Neural cell (in vitro differentiated cells): ENCODE data around the gene PRKD1. TPM values are rescaled to one million over a fixed set of nuclear protein-coding genes. Genes with fewer than 3 reads are reported as not detected.

Source experiments
- H2AFZ ChIP-seq: fragments of 200-600, 300-800 bp; sonication (generic), shearing (Covaris generic); 2 replicates; pipeline ENCODE4 v1.6.0; 2014; ENCODE audit warnings: low read depth, mild to moderate bottlenecking, antibody characterized with exemption, low read length, moderate library complexity
- H3F3A ChIP-seq: fragments of 200-600 bp; shearing (Covaris generic); 2 replicates; pipeline ENCODE4 v1.6.1; 2016; ENCODE audit warnings: mild to moderate bottlenecking, moderate library complexity, mixed read lengths, antibody characterized with exemption, low read length; ENCODE audit not compliant: insufficient read depth, poor library complexity, severe bottlenecking
- H3K27ac ChIP-seq: fragments of 200-600, 300-800 bp; sonication (generic), shearing (Covaris generic); 2 replicates; pipeline ENCODE4 v1.5.1; 2014; ENCODE audit warnings: mild to moderate bottlenecking, low read length, moderate library complexity
- H3K27me3 ChIP-seq: fragments of 300-800, 200-600 bp; sonication (generic), shearing (Covaris generic); 2 replicates; pipeline ENCODE4 v1.6.0; 2014; ENCODE audit warnings: mild to moderate bottlenecking, low read depth, low read length, moderate library complexity; ENCODE audit not compliant: insufficient read depth
- H3K36me3 ChIP-seq: fragments of 300-800, 200-600 bp; sonication (generic), shearing (Covaris generic); 2 replicates; pipeline ENCODE4 v1.5.1; 2014; ENCODE audit warnings: mild to moderate bottlenecking, antibody characterized with exemption, low read length, moderate library complexity; ENCODE audit not compliant: insufficient read depth
- H3K4me2 ChIP-seq: fragments of 300-800, 200-600 bp; sonication (generic), shearing (Covaris generic); 2 replicates; pipeline ENCODE4 v1.6.0; 2014; ENCODE audit warnings: mild to moderate bottlenecking, low read length
- H3K4me3 ChIP-seq: fragments of 300-800, 200-600 bp; sonication (generic), shearing (Covaris generic); 2 replicates; pipeline ENCODE4 v1.5.1; 2014; ENCODE audit warnings: mild to moderate bottlenecking, low read length, moderate library complexity
- H3K79me2 ChIP-seq: fragments of 200-600 bp; shearing (Covaris generic); replicated peaks from 2 replicates; pipeline ENCODE4 v1.6.0; 2014; ENCODE audit warnings: mild to moderate bottlenecking, low read length, moderate library complexity; ENCODE audit not compliant: insufficient read depth
- H3K9ac ChIP-seq: fragments of 300-800, 200-600 bp; sonication (generic), shearing (Covaris generic); 2 replicates; pipeline ENCODE4 v1.6.1; 2016; ENCODE audit warnings: mild to moderate bottlenecking, low read length, mixed read lengths
- H3K9me2 ChIP-seq: fragments of 200-600 bp; shearing (Covaris generic); 2 replicates; pipeline ENCODE4 v1.6.1; 2016; ENCODE audit warnings: mild to moderate bottlenecking, low read length, mixed read lengths; ENCODE audit not compliant: insufficient read depth
- H3K9me3 ChIP-seq: fragments of 200-600, 300-800 bp; sonication (generic), shearing (Covaris generic); 2 replicates; pipeline ENCODE4 v1.6.1; 2016; ENCODE audit warnings: mild to moderate bottlenecking, mixed run types, low read length, moderate library complexity, mixed read lengths
- H4K20me1 ChIP-seq: fragments of 200-600 bp; shearing (Covaris generic); 2 replicates; pipeline ENCODE4 v1.6.1; 2016; ENCODE audit warnings: mild to moderate bottlenecking, mixed run types; ENCODE audit not compliant: insufficient read depth
- EP300 ChIP-seq: fragments of 450-650 bp; conservative IDR thresholded peaks from 2 replicates; pipeline ENCODE4 v1.6.1; 2014; ENCODE audit warnings: antibody characterized with exemption, mild to moderate bottlenecking, moderate library complexity; ENCODE audit not compliant: poor library complexity, severe bottlenecking
- EZH2 ChIP-seq: fragments of 200-600, 300-800 bp; shearing (Covaris generic), sonication (generic); IDR thresholded peaks from 2 replicates; pipeline ENCODE4 v1.6.1; 2014; ENCODE audit warnings: antibody characterized with exemption, low read length, borderline replicate concordance, mild to moderate bottlenecking; ENCODE audit not compliant: insufficient read depth, poor library complexity, severe bottlenecking
- MXI1 ChIP-seq: fragments of 450-650 bp; conservative IDR thresholded peaks from 2 replicates; pipeline ENCODE4 v1.6.1; 2014; ENCODE audit warnings: antibody characterized with exemption, mild to moderate bottlenecking; ENCODE audit not compliant: poor library complexity, severe bottlenecking
- POLR2AphosphoS5 ChIP-seq: IDR thresholded peaks from 2 replicates; pipeline ENCODE4 v1.6.1; 2012
- RAD21 ChIP-seq: fragments of 450-650 bp; conservative IDR thresholded peaks from 2 replicates; pipeline ENCODE4 v1.6.1; 2014; ENCODE audit warnings: antibody characterized with exemption, mild to moderate bottlenecking, moderate library complexity
- SMC3 ChIP-seq: fragments of 450-650 bp; conservative IDR thresholded peaks from 2 replicates; pipeline ENCODE4 v1.6.1; 2014; ENCODE audit warnings: antibody characterized with exemption, mild to moderate bottlenecking, moderate library complexity; ENCODE audit not compliant: poor library complexity
- TAF1 ChIP-seq: IDR thresholded peaks from 2 replicates; pipeline ENCODE4 v1.6.1; 2012; ENCODE audit warnings: low read depth
- polyA plus RNA-seq: library from polyadenylated mRNA; depleted of rRNA; stranded (reverse); fragments of >200 nt; gene quantifications from 2 replicates; pipeline ENCODE4 v1.2.3, GENCODE V29; 2014
- TF ChIP-seq, protein P1 (sequence below): IDR thresholded peaks from 2 replicates; pipeline ENCODE4 v1.6.1; 2012; ENCODE audit warnings: borderline replicate concordance
- TF ChIP-seq, protein P2 (sequence below): fragments of 450-650 bp; IDR thresholded peaks from 2 replicates; pipeline ENCODE4 v1.5.1; 2014; ENCODE audit warnings: antibody characterized with exemption, mild to moderate bottlenecking, moderate library complexity; ENCODE audit not compliant: poor library complexity, severe bottlenecking

Gene PRKD1
- polyA plus RNA-seq, 1 donor from 2014 or later: 9.6 TPM

DNA sequence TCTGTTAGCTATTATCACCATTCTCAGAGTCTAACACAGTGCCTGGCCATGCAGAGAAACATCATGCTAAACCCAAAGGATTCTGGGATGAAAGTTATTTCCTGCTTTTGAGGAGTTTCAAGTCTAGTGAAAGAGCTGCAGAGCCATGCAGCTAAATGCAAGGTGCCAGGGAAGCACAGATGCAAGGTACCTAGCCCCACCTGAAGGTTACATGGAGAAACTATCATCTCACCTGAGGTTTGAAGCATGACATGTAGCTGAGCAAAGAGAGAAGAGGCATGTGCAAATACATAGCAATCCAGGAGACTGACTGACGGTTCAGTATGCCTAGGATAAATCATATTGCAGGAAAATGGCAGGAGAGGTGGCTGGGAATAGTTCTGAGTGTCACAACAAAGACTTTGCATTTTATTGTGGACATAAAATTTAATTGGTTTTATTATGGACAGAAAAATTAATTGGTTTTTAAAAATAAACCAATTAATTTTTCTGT, 170.4 kb downstream of the PRKD1 start:
- no peaks in the 10 kb centered on the region for H4K20me1 ChIP-seq
- no peaks in the 10 kb centered on the region for H3K79me2 ChIP-seq
- no peak overlapping the region for H3K27ac ChIP-seq
- no peak overlapping the region for H3K4me3 ChIP-seq
- H3K27me3 ChIP-seq: no peaks in the 10 kb centered on the region
- H3F3A ChIP-seq: no peaks in the 10 kb centered on the region
- no peak overlapping the region for H2AFZ ChIP-seq
- TF ChIP-seq EP300 (no peak), POLR2AphosphoS5 (peak; percentile 9)
- no peak overlapping the region for H3K4me2 ChIP-seq
- no peaks in the 10 kb centered on the region for H3K36me3 ChIP-seq
- H3K9me3 ChIP-seq: no peaks in the 10 kb centered on the region
- no peak overlapping the region for H3K9ac ChIP-seq
- no peaks in the 10 kb centered on the region for H3K9me2 ChIP-seq

DNA sequence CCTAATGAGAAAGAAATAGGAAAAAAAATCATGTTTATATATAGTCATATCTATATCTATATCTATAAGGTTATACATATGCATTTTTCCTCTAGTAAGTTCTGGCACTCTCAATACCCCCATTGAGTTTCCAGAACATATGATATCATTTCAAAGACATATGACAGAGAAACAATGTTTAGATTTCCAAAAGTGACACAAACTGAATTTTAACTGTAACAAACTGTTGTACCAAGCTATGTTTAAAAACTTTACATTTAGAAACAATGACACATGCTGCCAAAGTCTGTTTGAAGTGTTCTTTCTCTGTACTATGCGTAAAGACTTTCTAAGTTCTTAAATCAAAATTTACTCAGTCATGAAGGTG, 171.6 kb downstream of the PRKD1 start:
- Histone ChIP-seq H3K27me3 (no peaks in the 10 kb centered on the region), H3K36me3 (no peaks in the 10 kb centered on the region), H3K9me3 (no peaks in the 10 kb centered on the region), H3K4me3 (no peak overlapping the region), H3F3A (no peaks in the 10 kb centered on the region), H4K20me1 (no peaks in the 10 kb centered on the region), H3K9me2 (no peaks in the 10 kb centered on the region), H2AFZ (no peak overlapping the region), H3K27ac (no peak overlapping the region), H3K4me2 (no peak overlapping the region), H3K79me2 (no peaks in the 10 kb centered on the region), H3K9ac (no peak overlapping the region)
- TF ChIP-seq, protein P1, sequence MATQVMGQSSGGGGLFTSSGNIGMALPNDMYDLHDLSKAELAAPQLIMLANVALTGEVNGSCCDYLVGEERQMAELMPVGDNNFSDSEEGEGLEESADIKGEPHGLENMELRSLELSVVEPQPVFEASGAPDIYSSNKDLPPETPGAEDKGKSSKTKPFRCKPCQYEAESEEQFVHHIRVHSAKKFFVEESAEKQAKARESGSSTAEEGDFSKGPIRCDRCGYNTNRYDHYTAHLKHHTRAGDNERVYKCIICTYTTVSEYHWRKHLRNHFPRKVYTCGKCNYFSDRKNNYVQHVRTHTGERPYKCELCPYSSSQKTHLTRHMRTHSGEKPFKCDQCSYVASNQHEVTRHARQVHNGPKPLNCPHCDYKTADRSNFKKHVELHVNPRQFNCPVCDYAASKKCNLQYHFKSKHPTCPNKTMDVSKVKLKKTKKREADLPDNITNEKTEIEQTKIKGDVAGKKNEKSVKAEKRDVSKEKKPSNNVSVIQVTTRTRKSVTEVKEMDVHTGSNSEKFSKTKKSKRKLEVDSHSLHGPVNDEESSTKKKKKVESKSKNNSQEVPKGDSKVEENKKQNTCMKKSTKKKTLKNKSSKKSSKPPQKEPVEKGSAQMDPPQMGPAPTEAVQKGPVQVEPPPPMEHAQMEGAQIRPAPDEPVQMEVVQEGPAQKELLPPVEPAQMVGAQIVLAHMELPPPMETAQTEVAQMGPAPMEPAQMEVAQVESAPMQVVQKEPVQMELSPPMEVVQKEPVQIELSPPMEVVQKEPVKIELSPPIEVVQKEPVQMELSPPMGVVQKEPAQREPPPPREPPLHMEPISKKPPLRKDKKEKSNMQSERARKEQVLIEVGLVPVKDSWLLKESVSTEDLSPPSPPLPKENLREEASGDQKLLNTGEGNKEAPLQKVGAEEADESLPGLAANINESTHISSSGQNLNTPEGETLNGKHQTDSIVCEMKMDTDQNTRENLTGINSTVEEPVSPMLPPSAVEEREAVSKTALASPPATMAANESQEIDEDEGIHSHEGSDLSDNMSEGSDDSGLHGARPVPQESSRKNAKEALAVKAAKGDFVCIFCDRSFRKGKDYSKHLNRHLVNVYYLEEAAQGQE: no peak
- no peak for TF ChIP-seq MXI1

DNA sequence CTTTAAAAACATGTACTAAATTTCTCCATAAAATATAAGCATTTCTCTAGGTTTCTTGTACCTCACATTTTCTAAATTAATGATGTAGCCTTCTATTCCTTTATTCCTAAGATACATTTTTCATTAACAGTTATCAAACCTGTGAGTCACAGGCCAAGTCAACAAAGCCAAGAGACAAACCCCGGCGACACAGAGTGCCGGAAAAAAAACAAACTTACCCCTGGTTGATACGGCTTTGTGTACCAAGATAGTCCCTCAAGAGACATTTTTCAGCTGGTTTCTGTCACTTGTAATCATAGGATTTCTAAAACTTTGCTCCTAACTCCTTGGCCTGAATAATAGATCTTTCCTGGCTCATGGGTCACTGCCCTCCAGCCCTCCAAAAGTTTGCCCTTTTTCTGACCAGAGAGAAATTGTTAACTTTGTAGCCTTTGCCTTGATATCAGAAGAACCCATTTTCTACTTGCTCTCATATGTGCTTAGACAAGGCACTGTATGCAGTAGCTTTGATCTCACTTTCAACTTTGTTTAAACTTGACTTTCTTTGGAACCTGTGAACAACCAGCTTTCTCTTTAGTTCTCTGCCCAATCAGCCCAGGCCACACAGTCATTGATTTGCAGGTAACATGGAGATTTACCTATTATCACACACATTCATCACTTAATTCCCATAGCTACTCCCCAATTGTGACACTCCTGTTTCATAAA, 172.2 kb downstream of the PRKD1 start:
- Histone ChIP-seq H2AFZ (no peak overlapping the region), H3K36me3 (no peaks in the 10 kb centered on the region)

More for the DNA sequence above, 172.2 kb downstream of the PRKD1 start:
- H3K9ac ChIP-seq: no peak overlapping the region
- no peaks in the 10 kb centered on the region for H3K27me3 ChIP-seq
- no peaks in the 10 kb centered on the region for H3F3A ChIP-seq
- no peak for TF ChIP-seq TAF1
- TF ChIP-seq, protein P1: no peak
- no peak for TF ChIP-seq EP300
- TF ChIP-seq SMC3: no peak
- TF ChIP-seq, protein P2, sequence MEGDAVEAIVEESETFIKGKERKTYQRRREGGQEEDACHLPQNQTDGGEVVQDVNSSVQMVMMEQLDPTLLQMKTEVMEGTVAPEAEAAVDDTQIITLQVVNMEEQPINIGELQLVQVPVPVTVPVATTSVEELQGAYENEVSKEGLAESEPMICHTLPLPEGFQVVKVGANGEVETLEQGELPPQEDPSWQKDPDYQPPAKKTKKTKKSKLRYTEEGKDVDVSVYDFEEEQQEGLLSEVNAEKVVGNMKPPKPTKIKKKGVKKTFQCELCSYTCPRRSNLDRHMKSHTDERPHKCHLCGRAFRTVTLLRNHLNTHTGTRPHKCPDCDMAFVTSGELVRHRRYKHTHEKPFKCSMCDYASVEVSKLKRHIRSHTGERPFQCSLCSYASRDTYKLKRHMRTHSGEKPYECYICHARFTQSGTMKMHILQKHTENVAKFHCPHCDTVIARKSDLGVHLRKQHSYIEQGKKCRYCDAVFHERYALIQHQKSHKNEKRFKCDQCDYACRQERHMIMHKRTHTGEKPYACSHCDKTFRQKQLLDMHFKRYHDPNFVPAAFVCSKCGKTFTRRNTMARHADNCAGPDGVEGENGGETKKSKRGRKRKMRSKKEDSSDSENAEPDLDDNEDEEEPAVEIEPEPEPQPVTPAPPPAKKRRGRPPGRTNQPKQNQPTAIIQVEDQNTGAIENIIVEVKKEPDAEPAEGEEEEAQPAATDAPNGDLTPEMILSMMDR: no peak
- no peak for TF ChIP-seq POLR2AphosphoS5
- TF ChIP-seq EZH2: no peak
- no peak for TF ChIP-seq RAD21
- TF ChIP-seq MXI1: no peak
- H3K9me2 ChIP-seq: no peaks in the 10 kb centered on the region
- H3K27ac ChIP-seq: no peak overlapping the region
- no peak overlapping the region for H3K4me2 ChIP-seq
- H3K79me2 ChIP-seq: no peaks in the 10 kb centered on the region
- H3K4me3 ChIP-seq: no peak overlapping the region
- H4K20me1 ChIP-seq: no peaks in the 10 kb centered on the region
- H3K9me3 ChIP-seq: no peaks in the 10 kb centered on the region
